ENCODE data around the gene DUOXA1. TPM values are rescaled to one million over a fixed set of nuclear protein-coding genes. Genes with fewer than 3 reads are reported as not detected.

DUOXA1 gene
- total RNA-seq, 1 donor from 2014 or later = 4.2 TPM

- intact Hi-C loops (cut with DNase I) = no loop called here
- Histone ChIP-seq H3K36me3 (no peaks in the 10 kb centered on the region), H3K9me3 (no peaks in the 10 kb centered on the region), H3K27ac (no peak overlapping the region), H3K27me3 (peaks cover 11% of the 10 kb centered on the region), H3K4me3 (no peak overlapping the region), H3K4me1 (peaks cover 3 to 5% of the 10 kb centered on the region in 2 donors)
- TF ChIP-seq CTCF (IDR thresholded peaks at IDR 0.05) = no peak
- DNase-seq (ENCODE audit: low spot score in 2 of 2) = no peak
Observed at GRCh38 chr15:45121706-45122417, 7.8 kb downstream of the DUOXA1 start.

GRCh38 chr15:45121020-45121419 is 8.7 kb downstream of the DUOXA1 start:
- H3K27ac ChIP-seq = no peak overlapping the region
- no peaks in the 10 kb centered on the region for H3K9me3 ChIP-seq
- H3K4me3 ChIP-seq = no peak overlapping the region
- no peaks in the 10 kb centered on the region for H3K36me3 ChIP-seq
- DNase-seq (ENCODE audit: low spot score in 2 of 2) = no peak
- H3K27me3 ChIP-seq = peaks cover 11% of the 10 kb centered on the region
- intact Hi-C loops (cut with DNase I) = no loop called here
- TF ChIP-seq CTCF (IDR thresholded peaks at IDR 0.05) = no peak
- H3K4me1 ChIP-seq = peaks cover 7 to 8% of the 10 kb centered on the region in 2 donors

- Histone ChIP-seq H3K4me1 (peaks cover 7 to 8% of the 10 kb centered on the region in 2 donors), H3K4me3 (no peak overlapping the region), H3K36me3 (no peaks in the 10 kb centered on the region), H3K27ac (no peak overlapping the region), H3K9me3 (no peaks in the 10 kb centered on the region), H3K27me3 (peaks cover 11% of the 10 kb centered on the region)
- intact Hi-C loops (cut with DNase I) = no loop called here
- TF ChIP-seq CTCF (IDR thresholded peaks at IDR 0.05) = no peak
- DNase-seq (ENCODE audit: low spot score in 2 of 2) = no peak
Observed at GRCh38 chr15:45120081-45120972, 9.4 kb downstream of the DUOXA1 start.

GRCh38 chr15:45118996-45119395 is 10.7 kb downstream of the DUOXA1 start:
- intact Hi-C loops (cut with DNase I) = no loop called here
- DNase-seq (ENCODE audit: low spot score in 2 of 2) = no peak
- no peaks in the 10 kb centered on the region for H3K36me3 ChIP-seq
- peaks cover 7 to 9% of the 10 kb centered on the region in 2 donors for H3K4me1 ChIP-seq
- H3K4me3 ChIP-seq = no peak overlapping the region
- H3K27me3 ChIP-seq = peaks cover 11% of the 10 kb centered on the region
- H3K9me3 ChIP-seq = no peaks in the 10 kb centered on the region
- TF ChIP-seq CTCF (IDR thresholded peaks at IDR 0.05) = no peak
- no peak overlapping the region for H3K27ac ChIP-seq

- intact Hi-C loops (cut with DNase I) = no loop called here
- H3K9me3 ChIP-seq = no peaks in the 10 kb centered on the region
- no peaks in the 10 kb centered on the region for H3K36me3 ChIP-seq
- peak; percentile 81 to 97 (median 97) for TF ChIP-seq CTCF (IDR thresholded peaks at IDR 0.05)
- peaks cover 7 to 12% of the 10 kb centered on the region in 2 donors for H3K4me1 ChIP-seq
- peak overlapping the region; percentile 41 to 56 for H3K4me3 ChIP-seq
- H3K27ac ChIP-seq = no peak overlapping the region
- DNase-seq (ENCODE audit: low spot score in 2 of 2) = peak; percentile 18 to 92
- peaks cover 11% of the 10 kb centered on the region for H3K27me3 ChIP-seq
Observed at GRCh38 chr15:45118131-45118588, 11.5 kb downstream of the DUOXA1 start.

All from ascending aorta (tissue), 2 donors.